GM12801 (cell line): ENCODE results near the gene VGLL4.

Experiments used
- CTCF ChIP-seq: IDR thresholded peaks from one replicate; pipeline ENCODE4 v1.5.1; 2011; ENCODE audit warnings: control low read depth; ENCODE audit not compliant: insufficient read length; ENCODE audit errors: extremely low read depth

Gene VGLL4

GRCh38 chr3:11602239-11602840 lies 41.4 kb downstream of the VGLL4 start:
- TF ChIP-seq CTCF: no peak

- no peak for TF ChIP-seq CTCF
Measured at GRCh38 chr3:11601446-11602238, 42.1 kb downstream of the VGLL4 start.

GRCh38 chr3:11600501-11601282 lies 43.0 kb downstream of the VGLL4 start:
- TF ChIP-seq CTCF: no peak

- no peak for TF ChIP-seq CTCF
Measured at GRCh38 chr3:11596387-11596786, 47.3 kb downstream of the VGLL4 start.

GRCh38 chr3:11593318-11594034 lies 50.2 kb downstream of the VGLL4 start:
- no peak for TF ChIP-seq CTCF

- TF ChIP-seq CTCF: no peak
Measured at GRCh38 chr3:11592445-11593298, 51.0 kb downstream of the VGLL4 start.
